CD4-positive, alpha-beta T cell treated with Interferon gamma for 1 hour (primary cell): ENCODE results near the gene TACR3.
"Not testable (repeated sequence)": the region's sequence is repeated elsewhere in the genome, so short reads cannot be mapped to it uniquely, and the experiment has no call there.

Experiments
- DNase-seq: peaks from one replicate; pipeline ENCODE4 v3.0.0-alpha.2; 2020

Gene TACR3, protein sequence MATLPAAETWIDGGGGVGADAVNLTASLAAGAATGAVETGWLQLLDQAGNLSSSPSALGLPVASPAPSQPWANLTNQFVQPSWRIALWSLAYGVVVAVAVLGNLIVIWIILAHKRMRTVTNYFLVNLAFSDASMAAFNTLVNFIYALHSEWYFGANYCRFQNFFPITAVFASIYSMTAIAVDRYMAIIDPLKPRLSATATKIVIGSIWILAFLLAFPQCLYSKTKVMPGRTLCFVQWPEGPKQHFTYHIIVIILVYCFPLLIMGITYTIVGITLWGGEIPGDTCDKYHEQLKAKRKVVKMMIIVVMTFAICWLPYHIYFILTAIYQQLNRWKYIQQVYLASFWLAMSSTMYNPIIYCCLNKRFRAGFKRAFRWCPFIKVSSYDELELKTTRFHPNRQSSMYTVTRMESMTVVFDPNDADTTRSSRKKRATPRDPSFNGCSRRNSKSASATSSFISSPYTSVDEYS

GRCh38 chr4:103719830-103720207, at the start of gene TACR3:
Gene TACR3 (minus strand): TSS chr4:103719985. CDS start chr4:103719675, 310 bp downstream.
- no peak for DNase-seq

DNA sequence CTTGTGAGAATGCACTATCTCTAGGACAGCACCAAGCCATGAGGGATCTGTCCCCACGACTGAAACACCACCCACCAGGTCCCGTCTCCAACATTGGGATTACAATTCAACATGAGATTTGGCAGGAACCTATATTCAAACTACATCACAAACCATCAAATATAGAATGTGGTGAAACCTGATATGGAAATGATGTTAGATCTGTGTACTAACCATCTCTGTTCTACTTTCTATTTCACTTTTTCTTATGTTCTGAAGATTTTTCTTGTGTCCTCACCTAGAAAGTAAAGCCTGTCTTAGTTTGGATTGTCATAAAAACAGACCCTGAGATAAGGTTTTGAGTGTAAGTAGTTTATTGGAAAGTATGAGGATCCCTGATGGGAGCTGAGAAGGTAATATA, 37.8 kb upstream of the TACR3 start:
- DNase-seq = no peak

GRCh38 chr4:103756741-103757140, 37.0 kb upstream of the TACR3 start:
- no peak for DNase-seq

GRCh38 chr4:103754844-103755243, 35.1 kb upstream of the TACR3 start:
- no peak for DNase-seq

DNA sequence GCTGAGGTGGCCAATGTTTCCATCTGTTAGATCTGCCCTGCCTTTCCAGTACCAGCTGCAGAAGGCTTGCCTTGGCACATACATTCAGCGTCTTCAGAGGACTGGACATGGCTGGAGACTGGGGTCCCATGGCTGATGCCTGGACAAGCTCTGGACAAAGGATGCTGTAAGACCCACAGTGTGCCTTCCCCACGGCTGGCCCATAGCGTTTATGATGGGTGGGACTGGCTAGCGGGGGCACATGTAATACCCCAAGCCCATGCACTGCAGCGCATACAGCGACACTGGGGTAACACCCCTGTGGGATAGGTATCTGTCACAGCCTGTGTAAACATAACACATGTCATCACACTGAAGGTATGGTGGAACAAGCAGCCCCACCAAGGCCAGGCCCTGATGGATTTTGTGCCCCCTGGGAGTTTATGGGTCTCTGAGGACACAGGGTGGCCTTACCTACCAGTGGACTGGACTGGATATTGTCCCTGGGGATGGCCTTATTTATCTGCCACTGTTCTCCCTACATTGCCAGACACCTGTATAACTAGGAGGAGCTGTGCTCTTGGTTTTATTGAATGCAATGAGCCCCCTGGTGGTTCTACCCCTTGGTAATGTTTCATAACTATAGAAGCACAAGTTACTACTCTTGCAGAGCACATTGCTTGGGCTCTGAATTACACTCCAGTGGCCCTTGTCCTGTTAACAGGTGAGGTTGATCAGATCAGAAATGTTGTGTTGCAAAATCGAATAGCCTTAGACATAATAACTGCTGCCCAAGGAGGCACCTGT, 34.3 kb upstream of the TACR3 start:
- no peak for DNase-seq

- DNase-seq = not testable (repeated sequence)
Observed at GRCh38 chr4:103723150-103723549, 3.4 kb upstream of the TACR3 start.

DNA sequence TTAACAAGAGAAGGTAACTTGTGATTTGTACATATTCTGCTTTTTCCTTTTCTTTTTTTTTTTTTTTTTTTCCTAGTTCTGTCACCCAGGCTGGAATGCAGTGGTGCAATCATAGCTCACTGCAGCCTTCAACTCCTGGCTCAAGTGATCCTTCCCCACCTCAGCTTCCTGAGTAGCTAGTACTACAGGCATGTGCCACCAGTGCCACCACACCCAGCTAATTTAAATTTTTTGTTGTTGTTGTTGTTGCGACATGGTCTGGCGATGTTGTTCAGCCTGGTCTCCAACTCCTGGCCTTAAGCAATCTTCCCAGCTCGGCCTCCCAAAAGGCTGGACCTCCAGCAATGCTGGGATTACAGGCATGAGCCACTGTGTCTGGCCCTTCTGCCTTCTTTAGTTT, 1.5 kb upstream of the TACR3 start:
- no peak for DNase-seq

- no peak for DNase-seq
Observed at GRCh38 chr4:103720661-103721060, 876 bp upstream of the TACR3 start.

DNA sequence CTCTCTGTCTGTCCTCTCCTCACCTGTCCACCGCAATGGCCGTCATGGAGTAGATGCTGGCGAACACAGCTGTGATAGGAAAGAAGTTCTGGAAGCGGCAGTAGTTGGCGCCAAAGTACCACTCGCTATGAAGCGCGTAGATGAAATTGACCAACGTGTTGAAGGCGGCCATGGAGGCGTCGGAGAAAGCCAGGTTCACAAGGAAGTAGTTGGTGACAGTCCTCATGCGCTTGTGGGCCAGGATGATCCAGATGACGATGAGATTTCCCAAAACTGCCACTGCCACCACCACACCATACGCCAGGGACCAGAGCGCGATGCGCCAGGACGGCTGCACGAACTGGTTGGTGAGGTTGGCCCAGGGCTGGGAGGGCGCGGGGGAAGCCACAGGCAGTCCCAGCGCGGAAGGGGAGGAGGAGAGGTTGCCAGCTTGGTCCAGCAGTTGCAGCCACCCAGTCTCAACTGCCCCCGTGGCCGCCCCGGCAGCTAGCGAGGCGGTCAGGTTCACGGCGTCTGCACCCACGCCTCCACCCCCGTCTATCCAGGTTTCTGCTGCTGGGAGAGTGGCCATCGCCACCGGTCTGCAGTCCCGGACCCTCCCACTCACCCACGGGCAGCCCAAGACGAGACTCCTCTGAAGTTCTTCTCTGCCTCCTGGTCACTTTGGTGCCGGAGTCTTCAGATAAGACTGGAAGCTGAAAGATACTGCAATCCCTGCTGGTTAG, 518 bp downstream of the TACR3 start:
- no peak for DNase-seq

DNA sequence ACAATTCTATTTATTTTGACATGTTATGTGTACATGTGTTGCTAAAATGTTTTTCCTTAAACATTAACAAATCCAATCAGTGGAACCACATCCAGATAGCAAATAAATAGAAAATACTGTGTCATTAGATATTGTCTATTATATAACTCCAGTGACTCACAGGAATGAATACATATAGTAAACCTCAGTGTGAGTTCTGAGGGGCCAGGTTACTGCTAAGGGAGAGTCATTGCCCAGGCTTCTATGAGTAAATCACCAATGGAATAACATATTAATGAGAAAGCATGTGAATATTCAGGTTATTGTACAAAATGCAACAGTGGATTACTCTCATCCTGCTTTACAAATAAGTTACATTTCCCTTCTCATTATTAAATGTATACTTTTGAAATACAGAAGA, 27.2 kb downstream of the TACR3 start:
- DNase-seq = no peak

- DNase-seq = no peak
Observed at GRCh38 chr4:103673983-103674382, 45.8 kb downstream of the TACR3 start.

- not testable (repeated sequence) for DNase-seq
Observed at GRCh38 chr4:103666764-103667163, 53.0 kb downstream of the TACR3 start.

DNA sequence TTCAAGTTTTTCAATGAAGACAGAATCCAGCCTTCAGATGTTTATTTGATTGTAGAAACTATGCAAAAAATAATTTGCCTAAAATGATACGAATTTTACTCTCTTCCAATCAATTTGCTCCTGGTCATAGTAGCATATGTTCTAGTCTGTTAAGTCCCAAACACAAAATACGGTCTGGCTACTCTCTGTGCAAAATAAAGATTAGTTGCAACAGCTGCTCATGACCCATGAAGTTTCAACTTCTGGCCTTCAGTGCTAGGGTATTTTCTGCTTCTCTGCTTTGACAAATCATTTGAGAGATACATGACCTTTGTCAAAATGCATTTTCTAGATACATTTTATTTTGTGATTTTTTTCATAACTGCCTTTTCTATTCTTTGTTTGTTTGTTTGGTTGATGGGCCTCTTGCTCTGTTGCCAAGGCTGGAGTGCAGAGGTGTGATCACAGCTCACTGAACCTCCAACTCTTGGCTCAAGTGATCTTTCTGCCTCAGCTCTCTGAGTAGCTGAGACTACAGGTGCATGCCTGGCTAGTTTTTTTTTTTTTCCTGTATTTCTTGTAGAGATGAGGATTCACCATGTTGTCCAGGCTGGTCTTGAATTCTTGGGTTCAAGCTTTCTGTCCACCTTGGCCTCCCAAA, 55.2 kb downstream of the TACR3 start:
- no peak for DNase-seq

DNA sequence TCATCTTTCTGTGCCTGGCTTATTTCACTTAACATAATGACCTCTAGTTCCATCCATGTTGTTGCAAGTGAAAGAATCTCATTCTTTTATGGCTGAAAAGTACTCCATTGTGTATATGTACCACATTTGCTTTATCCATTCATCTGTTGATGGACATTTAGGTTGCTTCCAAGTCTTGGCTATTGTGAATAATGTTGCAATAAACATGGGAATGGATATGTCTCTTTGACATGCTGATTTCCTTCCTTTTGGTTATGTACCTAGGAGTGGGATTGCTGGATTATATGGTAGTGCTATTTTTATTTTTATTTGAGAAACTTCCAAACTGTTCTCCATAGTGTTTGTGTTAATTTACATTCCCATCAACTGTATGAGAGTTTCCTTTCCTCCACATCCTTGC, 71.2 kb downstream of the TACR3 start:
- DNase-seq = no peak

- DNase-seq = no peak
Observed at GRCh38 chr4:103645991-103646390, 73.8 kb downstream of the TACR3 start.

GRCh38 chr4:103634236-103634635, 85.5 kb downstream of the TACR3 start:
- no peak for DNase-seq

GRCh38 chr4:103626296-103626695, 93.5 kb downstream of the TACR3 start:
- no peak for DNase-seq

GRCh38 chr4:103591841-103592240, 127.9 kb downstream of the TACR3 start:
- DNase-seq = no peak

DNA sequence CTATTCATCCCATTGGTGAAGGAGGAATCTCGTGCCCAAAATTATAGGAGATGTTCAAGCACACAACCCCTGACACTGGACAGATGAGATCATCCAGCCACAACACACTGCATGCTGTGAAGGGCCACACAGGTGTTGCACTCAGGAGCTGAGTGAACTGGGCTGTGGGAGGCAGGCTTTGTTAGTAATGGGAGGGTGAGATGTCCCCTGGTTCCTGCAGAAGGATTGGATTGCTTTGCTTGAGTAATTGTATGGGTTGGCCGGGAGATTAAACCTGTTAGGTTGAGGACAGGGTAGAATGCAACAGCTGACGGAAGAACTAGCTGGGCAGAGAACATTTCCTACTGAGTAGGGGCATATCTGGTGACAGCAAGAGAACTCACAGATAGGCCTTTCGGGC, 152.2 kb downstream of the TACR3 start:
- no peak for DNase-seq

GRCh38 chr4:103559178-103559577, 160.6 kb downstream of the TACR3 start:
- not testable (repeated sequence) for DNase-seq
